Pancreas (tissue), 10 donors: ENCODE data around the gene RASGRF1. TPM values are rescaled to one million over a fixed set of nuclear protein-coding genes. Genes with fewer than 3 reads are reported as not detected.

Experiments
- ATAC-seq, 4 donors: fragments of 200-7000 bp; cut with Tn5 transposase; one replicate each; pipeline versions ENCODE4 v1.8.0 to v1.9.1; 2020; ENCODE audit warnings: mild to moderate bottlenecking in 4 of 4, moderate library complexity in 4 of 4
- DNase-seq, 6 donors: peaks; one replicate each; pipeline ENCODE4 v3.0.0-alpha.2; 2020
- FAIRE-seq: peaks from 2 replicates; lab custom pipeline; 2012; peaks lifted over from hg19 to GRCh38; lab: Jason Lieb, UNC
- H3K27ac ChIP-seq, 4 donors: fragments of 200-600 bp; sonication (generic); 1 replicate in 3 of 4; 2 replicates in 1 of 4; pipeline versions ENCODE4 v1.5.0 to v1.8.0; 2020
- H3K27me3 ChIP-seq, 4 donors: fragments of 200-600 bp; one replicate each; pipeline ENCODE4 v1.8.0; 2021
- H3K36me3 ChIP-seq, 3 donors: fragments of 200-600 bp; sonication (generic) in 1 of 3; one replicate each; pipeline versions ENCODE4 v1.5.0 to v1.8.0; 2020 to 2021
- H3K4me1 ChIP-seq, 3 donors: fragments of 200-600 bp; one replicate each; pipeline ENCODE4 v1.8.0; 2021
- H3K4me3 ChIP-seq, 4 donors: fragments of 200-600 bp; sonication (generic) in 2 of 4; one replicate each; pipeline versions ENCODE4 v1.5.0 to v1.8.0; 2020 to 2021
- H3K9me3 ChIP-seq, 4 donors: fragments of 200-600 bp; one replicate each; pipeline ENCODE4 v1.8.0; 2021
- WGBS, 2 donors: extraction: QIAGEN DNeasy Blood & Tissue Kit; methylation state at CpG; one replicate each; pipeline ENCODE4 v1.1.7; 2013; 5-methylcytosine and 5-hydroxymethylcytosine counted together
- intact Hi-C, 3 donors: fragments of 100-400 bp; cut with DNase I; formaldehyde crosslinking; loops; one replicate each; pipeline versions ENCODE4 v1.11.1 to v1.14.2; 2022
- polyA plus RNA-seq, 2 donors: library from polyadenylated mRNA; stranded (reverse); fragments of 200-250 nt; gene quantifications; one replicate each; pipeline ENCODE4 v1.2.3, GENCODE V29; 2013
- total RNA-seq, 6 donors: library from RNA; stranded (reverse); fragmentation: NEBNext Ultra II Directional in 4 of 6; extraction: Animal tissue kit (Norgen Biotek cat#: 25700) in 4 of 6; gene quantifications; one replicate each; pipeline versions ENCODE4 v1.2.1 to v1.2.4, GENCODE V29; 2021 to 2023
- TF ChIP-seq, protein P1 (sequence below), 4 donors: fragments of 200-600 bp; sonication (generic) in 3 of 4; IDR thresholded peaks; one replicate each; pipeline versions ENCODE4 v1.5.0 to v1.8.0; 2021; ENCODE audit warnings: antibody characterized with exemption in 4 of 4
- donor health status: healthy with polysubstance abuse.
- donor health status: DM: no; HTN: no; CAD: no; lungs with moderate emphysema.
- donor health status: DM: no; HTN: no; CAD: no.
- donor health status: control.
- donor health status: control.
- donor health status: Bipolar disorder and iron deficiency.
- donor health status: DM: yes; HTN: yes; CAD: no.
- donor health status: DM: no; HTN: no; CAD: no.
- donor health status: DM: no; HTN: no; CAD: no.
- donor health status: DM: yes; HTN: yes; CAD: no.

RASGRF1 gene
- total and polyA plus RNA-seq, 8 donors, result 0.35 to 8.4 (median 2.1) TPM

GRCh38 chr15:78922527-78922926, 168.1 kb downstream of the RASGRF1 start:
- H3K9me3 ChIP-seq, result no peaks in the 10 kb centered on the region
- H3K27me3 ChIP-seq, result no peaks in the 10 kb centered on the region
- no peak overlapping the region for H3K4me3 ChIP-seq
- WGBS, 2 donors, result 87 to 89% methylated on average over 7 of the region's 7 CpGs
- TF ChIP-seq, protein P1, sequence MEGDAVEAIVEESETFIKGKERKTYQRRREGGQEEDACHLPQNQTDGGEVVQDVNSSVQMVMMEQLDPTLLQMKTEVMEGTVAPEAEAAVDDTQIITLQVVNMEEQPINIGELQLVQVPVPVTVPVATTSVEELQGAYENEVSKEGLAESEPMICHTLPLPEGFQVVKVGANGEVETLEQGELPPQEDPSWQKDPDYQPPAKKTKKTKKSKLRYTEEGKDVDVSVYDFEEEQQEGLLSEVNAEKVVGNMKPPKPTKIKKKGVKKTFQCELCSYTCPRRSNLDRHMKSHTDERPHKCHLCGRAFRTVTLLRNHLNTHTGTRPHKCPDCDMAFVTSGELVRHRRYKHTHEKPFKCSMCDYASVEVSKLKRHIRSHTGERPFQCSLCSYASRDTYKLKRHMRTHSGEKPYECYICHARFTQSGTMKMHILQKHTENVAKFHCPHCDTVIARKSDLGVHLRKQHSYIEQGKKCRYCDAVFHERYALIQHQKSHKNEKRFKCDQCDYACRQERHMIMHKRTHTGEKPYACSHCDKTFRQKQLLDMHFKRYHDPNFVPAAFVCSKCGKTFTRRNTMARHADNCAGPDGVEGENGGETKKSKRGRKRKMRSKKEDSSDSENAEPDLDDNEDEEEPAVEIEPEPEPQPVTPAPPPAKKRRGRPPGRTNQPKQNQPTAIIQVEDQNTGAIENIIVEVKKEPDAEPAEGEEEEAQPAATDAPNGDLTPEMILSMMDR (IDR thresholded peaks at IDR 0.05), result no peak
- H3K27ac ChIP-seq, result no peak overlapping the region
- ATAC-seq (no peak), FAIRE-seq (no peak), DNase-seq (no peak)
- H3K4me1 ChIP-seq, result no peaks in the 10 kb centered on the region
- peaks cover 3 to 41% (median 14%) of the 10 kb centered on the region in 3 donors for H3K36me3 ChIP-seq
- intact Hi-C loops, result loop anchor here in 1 of 3 donors (10.0 kb wide), 1 partner anchor 272 kb away; no protein-coding TSS in a partner anchor

DNA sequence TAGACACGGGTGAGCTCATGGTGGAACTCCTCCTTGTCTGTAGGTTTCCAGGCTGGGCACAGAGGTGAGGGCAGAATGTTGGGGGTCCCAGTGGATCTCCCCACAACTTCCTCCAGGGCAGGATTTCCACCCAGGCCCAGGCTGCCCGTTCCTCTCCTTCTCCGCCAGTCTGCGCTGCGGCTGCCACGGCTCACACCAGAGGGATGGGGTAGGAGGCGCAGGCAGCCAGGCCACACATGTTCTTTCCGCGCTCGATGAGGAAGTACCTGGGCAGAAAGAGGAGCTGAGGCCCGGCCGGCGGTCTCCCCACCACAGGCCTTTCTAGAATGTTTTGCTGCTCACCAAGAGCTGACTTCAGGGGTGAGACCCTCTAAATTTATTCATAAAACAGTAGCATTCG, 168.6 kb downstream of the RASGRF1 start:
- TF ChIP-seq, protein P1 (IDR thresholded peaks at IDR 0.05), result no peak
- Histone ChIP-seq H3K4me1 (no peaks in the 10 kb centered on the region), H3K27me3 (no peaks in the 10 kb centered on the region), H3K9me3 (no peaks in the 10 kb centered on the region), H3K4me3 (no peak overlapping the region), H3K36me3 (peaks cover 3 to 40% (median 14%) of the 10 kb centered on the region in 3 donors), H3K27ac (no peak overlapping the region)
- FAIRE-seq, result no peak
- DNase-seq, result no peak
- intact Hi-C loops, result loop anchor here in 1 of 3 donors (10.0 kb wide), 1 partner anchor 273 kb away; no protein-coding TSS in a partner anchor
- peak in 1 of 4 donors; percentile 53 for ATAC-seq
- 95 to 96% methylated on average over 14 of the region's 14 CpGs for WGBS, 2 donors

DNA sequence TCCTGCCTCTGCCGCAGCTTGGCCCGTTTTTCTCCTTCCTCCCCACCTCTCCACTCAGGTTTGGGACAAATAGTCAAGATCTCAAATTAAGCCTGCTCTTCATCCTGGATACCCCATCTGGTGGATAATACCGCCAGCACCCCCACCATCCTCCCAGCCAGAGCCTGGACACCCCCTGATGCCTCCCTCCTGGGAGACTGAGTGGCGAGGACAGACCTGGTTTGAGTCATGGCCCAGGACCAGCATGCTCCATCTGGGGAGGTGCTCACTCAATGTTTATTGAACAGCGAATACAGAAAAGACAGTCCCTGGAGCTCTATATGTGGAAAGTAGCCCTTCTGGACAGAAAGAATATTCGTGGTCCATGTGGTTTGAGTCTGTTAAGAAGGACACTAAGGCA, 169.1 kb downstream of the RASGRF1 start:
- TF ChIP-seq, protein P1 (IDR thresholded peaks at IDR 0.05), result no peak
- Histone ChIP-seq H3K4me3 (no peak overlapping the region), H3K27ac (no peak overlapping the region), H3K27me3 (no peaks in the 10 kb centered on the region), H3K36me3 (peaks cover 3 to 38% (median 14%) of the 10 kb centered on the region in 3 donors), H3K9me3 (no peaks in the 10 kb centered on the region), H3K4me1 (no peaks in the 10 kb centered on the region)
- FAIRE-seq (no peak), ATAC-seq (no peak), DNase-seq (no peak)
- 78 to 83% methylated on average over 6 of the region's 6 CpGs for WGBS, 2 donors
- intact Hi-C loops, result loop anchor here in 1 of 3 donors (10.0 kb wide), 1 partner anchor 273 kb away; no protein-coding TSS in a partner anchor

GRCh38 chr15:78917888-78918287, 172.7 kb downstream of the RASGRF1 start:
- Histone ChIP-seq H3K4me3 (no peak overlapping the region), H3K27ac (no peak overlapping the region), H3K36me3 (peaks cover 3 to 27% (median 14%) of the 10 kb centered on the region in 3 donors), H3K4me1 (peaks cover 0 to 3% (median 3%) of the 10 kb centered on the region in 3 donors), H3K9me3 (no peaks in the 10 kb centered on the region), H3K27me3 (no peaks in the 10 kb centered on the region)
- ATAC-seq (no peak), DNase-seq (no peak), FAIRE-seq (no peak)
- TF ChIP-seq, protein P1 (IDR thresholded peaks at IDR 0.05), result no peak
- intact Hi-C loops, result no loop called here
- WGBS, 2 donors, result 95 to 98% methylated on average over 2 to 3 of the region's 4 CpGs

DNA sequence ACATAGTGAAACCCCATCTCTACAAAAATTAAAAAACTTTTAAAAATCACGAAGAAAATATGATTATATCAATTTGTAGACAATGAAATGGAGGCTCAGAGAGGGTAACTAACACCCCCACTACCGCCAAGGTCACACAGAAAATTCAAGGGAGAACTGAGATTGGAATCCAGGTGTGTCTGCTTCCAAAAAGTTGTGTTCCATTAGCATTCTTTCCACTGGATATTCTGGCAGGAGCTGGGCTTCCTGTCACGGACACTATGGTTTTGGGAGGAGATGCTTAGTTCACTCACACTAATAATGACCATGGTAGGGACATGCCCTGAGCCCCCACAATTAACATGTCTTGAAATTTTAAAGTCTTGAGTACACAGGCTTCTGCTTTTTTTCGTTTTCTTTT, 174.5 kb downstream of the RASGRF1 start:
- intact Hi-C loops, result no loop called here
- H3K27ac ChIP-seq, result no peak overlapping the region
- FAIRE-seq, result no peak

More for the DNA sequence above, 174.5 kb downstream of the RASGRF1 start:
- DNase-seq (no peak), ATAC-seq (no peak)
- Histone ChIP-seq H3K4me1 (peaks cover 3 to 7% (median 3%) of the 10 kb centered on the region in 3 donors), H3K4me3 (no peak overlapping the region), H3K9me3 (no peaks in the 10 kb centered on the region), H3K36me3 (peaks cover 0 to 17% (median 0%) of the 10 kb centered on the region in 3 donors), H3K27me3 (no peaks in the 10 kb centered on the region)
- WGBS, 2 donors, result 72 to 75% methylated on average over 4 of the region's 4 CpGs
- TF ChIP-seq, protein P1 (IDR thresholded peaks at IDR 0.05), result no peak
